H9 (cell line): ENCODE results near the gene TET2. TPM values are rescaled to one million over a fixed set of nuclear protein-coding genes. Genes with fewer than 3 reads are reported as not detected.

Experiments
- DNase-seq: peaks from one replicate; pipeline ENCODE4 v3.0.0-alpha.2; 2017
- H2AFZ ChIP-seq: one replicate; pipeline ENCODE4 v1.6.1; 2013; ENCODE audit warnings: mild to moderate bottlenecking, low read length, control low read depth, moderate library complexity
- H2AK5ac ChIP-seq: 2 replicates; pipeline ENCODE4 v1.6.1; 2013; ENCODE audit warnings: low read length, control low read depth, mixed read lengths; ENCODE audit not compliant: insufficient read length
- H2BK120ac ChIP-seq: one replicate; pipeline ENCODE4 v1.6.1; 2013; ENCODE audit warnings: low read depth, mild to moderate bottlenecking, low read length, control low read depth, inconsistent platforms; ENCODE audit not compliant: poor library complexity, severe bottlenecking
- H2BK12ac ChIP-seq: 2 replicates; pipeline ENCODE4 v1.6.1; 2013; ENCODE audit warnings: low read length, control low read depth, mixed read lengths, low read depth; ENCODE audit not compliant: insufficient read length
- H2BK15ac ChIP-seq: 2 replicates; pipeline ENCODE4 v1.6.1; 2013; ENCODE audit warnings: low read depth, low read length, control low read depth
- H2BK20ac ChIP-seq: one replicate; pipeline ENCODE4 v1.6.1; 2013; ENCODE audit warnings: low read depth, mild to moderate bottlenecking, low read length, control low read depth, inconsistent platforms; ENCODE audit not compliant: poor library complexity, severe bottlenecking
- H2BK5ac ChIP-seq: 2 replicates; pipeline ENCODE4 v1.6.1; 2013; ENCODE audit warnings: low read length, control low read depth, mixed read lengths; ENCODE audit not compliant: insufficient read length
- H3K14ac ChIP-seq: 2 replicates; pipeline ENCODE4 v1.6.1; 2013; ENCODE audit warnings: low read length, control low read depth; ENCODE audit not compliant: insufficient read depth
- H3K18ac ChIP-seq: 2 replicates; pipeline ENCODE4 v1.6.1; 2013; ENCODE audit warnings: low read depth, mild to moderate bottlenecking, mixed read lengths, low read length, control low read depth; ENCODE audit not compliant: insufficient read length
- H3K23ac ChIP-seq: 2 replicates; pipeline ENCODE4 v1.6.1; 2013; ENCODE audit warnings: low read length, control low read depth, mixed read lengths, low read depth; ENCODE audit not compliant: insufficient read length
- H3K23me2 ChIP-seq: 2 replicates; pipeline ENCODE4 v1.6.1; 2013; ENCODE audit warnings: low read depth, mild to moderate bottlenecking, mixed read lengths, low read length, control low read depth; ENCODE audit not compliant: insufficient read length, poor library complexity, severe bottlenecking
- H3K27ac ChIP-seq: 2 replicates; pipeline ENCODE4 v1.5.1; 2013; ENCODE audit warnings: low read length, control low read depth, mixed read lengths, low read depth; ENCODE audit not compliant: insufficient read length
- H3K27me3 ChIP-seq: 2 replicates; pipeline ENCODE4 v1.6.1; 2013; ENCODE audit warnings: low read length, control low read depth, inconsistent platforms; ENCODE audit not compliant: insufficient read depth
- H3K4ac ChIP-seq: 2 replicates; pipeline ENCODE4 v1.6.1; 2013; ENCODE audit warnings: low read depth, mild to moderate bottlenecking, control low read depth, inconsistent platforms, low read length, moderate library complexity
- H3K4me1 ChIP-seq: 2 replicates; pipeline ENCODE4 v1.6.1; 2013; ENCODE audit warnings: low read length, control low read depth, inconsistent platforms; ENCODE audit not compliant: insufficient read depth
- H3K4me2 ChIP-seq: 2 replicates; pipeline ENCODE4 v1.6.1; 2013; ENCODE audit warnings: low read length, control low read depth, mixed read lengths; ENCODE audit not compliant: insufficient read length, insufficient read depth
- H3K56ac ChIP-seq: 2 replicates; pipeline ENCODE4 v1.6.1; 2013; ENCODE audit warnings: low read depth, mild to moderate bottlenecking, mixed read lengths, low read length, control low read depth; ENCODE audit not compliant: insufficient read length
- H3K79me1 ChIP-seq: 2 replicates; pipeline ENCODE4 v1.6.1; 2013; ENCODE audit warnings: low read depth, mild to moderate bottlenecking, moderate library complexity, low read length, control low read depth, inconsistent platforms; ENCODE audit not compliant: insufficient read depth, poor library complexity, severe bottlenecking
- H3K79me2 ChIP-seq: 2 replicates; pipeline ENCODE4 v1.6.1; 2013; ENCODE audit warnings: low read length, control low read depth, inconsistent platforms; ENCODE audit not compliant: insufficient read depth
- H3K9ac ChIP-seq: 2 replicates; pipeline ENCODE4 v1.6.1; 2013; ENCODE audit warnings: low read length, control low read depth, mixed read lengths; ENCODE audit not compliant: insufficient read length; ENCODE audit errors: extremely low read depth
- H3K9me3 ChIP-seq: one replicate; pipeline ENCODE4 v1.6.1; 2013; ENCODE audit warnings: low read depth, low read length, inconsistent platforms; ENCODE audit not compliant: control insufficient read depth
- H3T11ph ChIP-seq: one replicate; pipeline ENCODE4 v1.6.1; 2013; ENCODE audit warnings: mild to moderate bottlenecking, low read length, control low read depth, inconsistent platforms
- H4K20me1 ChIP-seq: one replicate; pipeline ENCODE4 v1.6.1; 2013; ENCODE audit not compliant: control insufficient read depth, insufficient read length, insufficient read depth
- H4K5ac ChIP-seq: 2 replicates; pipeline ENCODE4 v1.6.1; 2013; ENCODE audit warnings: low read depth, mild to moderate bottlenecking, mixed read lengths, low read length, control low read depth; ENCODE audit not compliant: insufficient read length
- H4K8ac ChIP-seq: replicated peaks from 2 replicates; pipeline ENCODE4 v1.6.1; 2013; ENCODE audit warnings: low read length, control low read depth, mixed read lengths, low read depth; ENCODE audit not compliant: insufficient read length
- H4K91ac ChIP-seq: 2 replicates; pipeline ENCODE4 v1.6.1; 2013; ENCODE audit warnings: low read depth, mild to moderate bottlenecking, moderate library complexity, mixed read lengths, low read length, control low read depth; ENCODE audit not compliant: insufficient read length
- H3K27ac Mint-ChIP-seq, 3 experiments: 2 replicates in 2 of 3; 3 replicates in 1 of 3; pipeline ENCODE4 v1.8.0; 2020 to 2021; ENCODE audit warnings: mixed read lengths in 3 of 3, mild to moderate bottlenecking in 1 of 3, moderate library complexity in 1 of 3
- H3K27me3 Mint-ChIP-seq: 2 replicates; pipeline ENCODE4 v1.8.0; 2021; ENCODE audit warnings: low read depth, mild to moderate bottlenecking, moderate library complexity, mixed read lengths
- H3K36me3 Mint-ChIP-seq, 3 experiments: 2 replicates in 2 of 3; 3 replicates in 1 of 3; pipeline ENCODE4 v1.8.0; 2020 to 2021; ENCODE audit warnings: low read depth in 3 of 3, mixed read lengths in 3 of 3; ENCODE audit not compliant: insufficient read depth in 1 of 3
- H3K4me1 Mint-ChIP-seq, 2 experiments: 2 replicates each; pipeline ENCODE4 v1.8.0; 2020; ENCODE audit warnings: mixed read lengths in 2 of 2
- H3K4me3 Mint-ChIP-seq, 2 experiments: 2 replicates in 1 of 2; 3 replicates in 1 of 2; pipeline ENCODE4 v1.8.0; 2020 to 2021; ENCODE audit warnings: mild to moderate bottlenecking in 2 of 2, mixed read lengths in 2 of 2, moderate library complexity in 1 of 2
- H3K9me3 Mint-ChIP-seq, 2 experiments: 2 replicates in 1 of 2; 3 replicates in 1 of 2; pipeline ENCODE4 v1.8.0; 2020; ENCODE audit warnings: mild to moderate bottlenecking in 2 of 2, mixed read lengths in 2 of 2, moderate library complexity in 1 of 2
- WGBS: extraction: QIAGEN DNeasy Blood & Tissue Kit; methylation state at CpG from one replicate; pipeline ENCODE4 v1.1.7; 2013; ENCODE audit warnings: missing lambda C conversion rate, low lambda C conversion rate, mixed read lengths; ENCODE audit not compliant: insufficient read length; ENCODE audit errors: extremely low coverage; 5-methylcytosine and 5-hydroxymethylcytosine counted together
- total RNA-seq: library from RNA; stranded (reverse); gene quantifications from 2 replicates; pipeline ENCODE4 v1.2.1, GENCODE V29; 2021
- TF ChIP-seq, protein P1 (sequence below): fragments of 200-600 bp; sonication (generic); conservative IDR thresholded peaks from 3 replicates; pipeline ENCODE4 v1.8.0; 2021; ENCODE audit warnings: antibody characterized with exemption, mild to moderate bottlenecking

The TET2 gene
- total RNA-seq, 1 experiment from 2014 or later: 3.1 TPM

DNA sequence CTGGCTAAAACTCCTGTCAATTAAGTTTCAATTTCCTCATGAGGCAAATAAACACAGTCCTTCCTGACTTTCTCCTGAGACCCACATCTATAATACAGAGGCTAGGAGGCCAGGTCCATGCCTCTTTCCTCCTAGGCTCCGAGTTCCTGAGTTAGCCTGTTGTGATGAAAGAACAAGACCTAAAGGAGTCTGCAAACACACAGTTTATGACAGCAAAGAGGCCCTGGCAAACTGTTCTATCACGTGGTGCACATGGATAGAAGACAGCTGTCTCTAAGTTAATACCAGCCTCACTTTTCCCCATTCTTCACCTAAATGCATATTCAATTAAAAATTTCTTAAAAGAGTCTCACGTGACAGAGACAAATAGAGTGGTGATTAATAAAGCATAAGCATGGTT lies 145.2 kb downstream of the TET2 start:
- WGBS: no CpG with 5 or more reads among the region's 3 CpGs

More for the DNA sequence above, 145.2 kb downstream of the TET2 start:
- Histone ChIP-seq H2AK5ac (no peak overlapping the region), H2AFZ (no peak overlapping the region), H3K18ac (no peak overlapping the region), H3K27me3 (no peaks in the 10 kb centered on the region), H2BK20ac (no peak overlapping the region), H3K4me2 (no peak overlapping the region), H4K5ac (no peak overlapping the region), H2BK15ac (no peak overlapping the region), H3K4me1 (no peaks in the 10 kb centered on the region), H2BK12ac (peak overlapping the region; percentile 87), H3K79me1 (no peaks in the 10 kb centered on the region), H4K20me1 (no peaks in the 10 kb centered on the region), H2BK5ac (no peak overlapping the region), H3K14ac (no peak overlapping the region), H3T11ph (no peak overlapping the region), H3K56ac (no peak overlapping the region), H4K8ac (no peak overlapping the region), H3K9ac (no peak overlapping the region), H3K23me2 (no peaks in the 10 kb centered on the region), H3K79me2 (no peaks in the 10 kb centered on the region), H3K23ac (no peak overlapping the region), H4K91ac (no peak overlapping the region), H2BK120ac (no peak overlapping the region), H3K27ac (no peak overlapping the region), H3K4ac (no peak overlapping the region), H3K9me3 (no peaks in the 10 kb centered on the region)
- no peak for DNase-seq
- Mint-ChIP-seq H3K4me1 (no peaks in the 10 kb centered on the region), H3K4me3 (no peak overlapping the region), H3K9me3 (no peaks in the 10 kb centered on the region; a peak in 1 of 5 replicates), H3K36me3 (no peaks in the 10 kb centered on the region), H3K27ac (no peak overlapping the region), H3K27me3 (no peaks in the 10 kb centered on the region)
- TF ChIP-seq, protein P1, sequence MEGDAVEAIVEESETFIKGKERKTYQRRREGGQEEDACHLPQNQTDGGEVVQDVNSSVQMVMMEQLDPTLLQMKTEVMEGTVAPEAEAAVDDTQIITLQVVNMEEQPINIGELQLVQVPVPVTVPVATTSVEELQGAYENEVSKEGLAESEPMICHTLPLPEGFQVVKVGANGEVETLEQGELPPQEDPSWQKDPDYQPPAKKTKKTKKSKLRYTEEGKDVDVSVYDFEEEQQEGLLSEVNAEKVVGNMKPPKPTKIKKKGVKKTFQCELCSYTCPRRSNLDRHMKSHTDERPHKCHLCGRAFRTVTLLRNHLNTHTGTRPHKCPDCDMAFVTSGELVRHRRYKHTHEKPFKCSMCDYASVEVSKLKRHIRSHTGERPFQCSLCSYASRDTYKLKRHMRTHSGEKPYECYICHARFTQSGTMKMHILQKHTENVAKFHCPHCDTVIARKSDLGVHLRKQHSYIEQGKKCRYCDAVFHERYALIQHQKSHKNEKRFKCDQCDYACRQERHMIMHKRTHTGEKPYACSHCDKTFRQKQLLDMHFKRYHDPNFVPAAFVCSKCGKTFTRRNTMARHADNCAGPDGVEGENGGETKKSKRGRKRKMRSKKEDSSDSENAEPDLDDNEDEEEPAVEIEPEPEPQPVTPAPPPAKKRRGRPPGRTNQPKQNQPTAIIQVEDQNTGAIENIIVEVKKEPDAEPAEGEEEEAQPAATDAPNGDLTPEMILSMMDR: no peak
